HG03342 (cell line): ENCODE data around the gene NFKBIE.
A peak's percentile ranks its signal among the peaks of the same experiment; 100 is the strongest.
"Not testable (repeated sequence)": the region's sequence is repeated elsewhere in the genome, so short reads cannot be mapped to it uniquely, and the experiment has no call there.

Source experiments
- ATAC-seq: cut with Tn5 transposase; IDR thresholded peaks from one replicate; pipeline ENCODE4 v1.9.1; 2021; ENCODE audit warnings: mild to moderate bottlenecking, moderate library complexity; ENCODE audit not compliant: unreplicated experiment

Gene NFKBIE

DNA sequence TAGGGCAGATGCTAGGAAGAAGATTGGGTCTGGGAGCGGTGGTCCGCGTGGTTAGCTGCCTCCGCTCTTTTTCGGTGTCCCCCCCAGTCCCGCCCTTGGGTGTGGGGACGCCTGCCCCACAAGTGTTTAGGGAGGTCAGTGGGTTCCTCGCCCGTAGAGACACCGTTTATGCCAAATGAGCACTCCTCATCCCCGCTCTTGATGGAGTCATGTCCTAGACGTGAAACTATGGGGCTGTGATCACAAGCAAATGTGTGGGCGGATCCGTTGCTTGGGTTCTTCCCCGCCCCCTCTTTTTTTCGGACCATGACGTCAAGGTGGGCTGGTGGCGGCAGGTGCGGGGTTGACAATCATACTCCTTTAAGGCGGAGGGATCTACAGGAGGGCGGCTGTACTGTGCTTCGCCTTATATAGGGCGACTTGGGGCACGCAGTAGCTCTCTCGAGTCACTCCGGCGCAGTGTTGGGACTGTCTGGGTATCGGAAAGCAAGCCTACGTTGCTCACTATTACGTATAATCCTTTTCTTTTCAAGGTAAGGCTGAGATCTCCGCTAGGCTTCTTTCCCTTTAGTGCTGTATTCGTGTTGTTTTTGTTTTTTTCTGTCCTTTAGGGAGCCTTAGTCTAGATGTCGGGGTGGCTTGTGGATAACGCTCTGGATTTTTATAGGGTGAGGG lies 18.6 kb downstream of the NFKBIE start, which contains the start of gene HSP90AB1:
HSP90AB1 (plus strand) TSS at position 439 of the 675 bp plus-strand sequence. CDS start 1,529 bp downstream, outside the sequence.
- ATAC-seq, result peak; percentile 73

DNA sequence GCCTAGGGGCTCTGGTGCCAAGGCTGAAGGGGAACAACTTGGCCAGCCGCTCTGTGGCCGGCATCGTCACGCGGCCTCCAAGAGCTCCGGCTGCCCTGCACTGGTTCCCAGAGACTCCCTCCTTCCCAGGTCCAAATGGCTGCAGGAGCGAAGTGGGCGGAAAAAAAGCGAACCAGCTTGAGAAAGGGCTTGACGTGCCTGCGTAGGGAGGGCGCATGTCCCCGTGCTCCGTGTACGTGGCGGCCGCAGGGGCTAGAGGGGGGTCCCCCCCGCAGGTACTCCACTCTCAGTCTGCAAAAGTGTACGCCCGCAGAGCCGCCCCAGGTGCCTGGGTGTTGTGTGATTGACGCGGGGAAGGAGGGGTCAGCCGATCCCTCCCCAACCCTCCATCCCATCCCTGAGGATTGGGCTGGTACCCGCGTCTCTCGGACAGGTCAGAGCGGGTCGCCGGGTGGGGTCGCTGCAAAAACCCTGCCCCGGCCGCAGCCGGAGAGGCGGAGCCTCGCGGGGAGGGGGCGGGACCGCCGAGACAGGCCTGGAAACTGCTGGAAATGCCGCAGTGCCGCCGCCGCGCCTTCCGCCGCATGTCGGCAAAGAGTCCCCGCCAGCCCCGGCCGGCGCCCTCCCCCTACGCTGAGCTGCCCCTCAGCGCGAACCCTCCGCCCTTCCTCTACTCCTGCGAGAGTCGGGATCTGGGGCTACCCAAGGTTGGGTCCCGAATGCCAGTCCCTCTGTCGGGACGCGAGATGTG lies 19.3 kb downstream of the NFKBIE start:
- peak; percentile 30 for ATAC-seq

DNA sequence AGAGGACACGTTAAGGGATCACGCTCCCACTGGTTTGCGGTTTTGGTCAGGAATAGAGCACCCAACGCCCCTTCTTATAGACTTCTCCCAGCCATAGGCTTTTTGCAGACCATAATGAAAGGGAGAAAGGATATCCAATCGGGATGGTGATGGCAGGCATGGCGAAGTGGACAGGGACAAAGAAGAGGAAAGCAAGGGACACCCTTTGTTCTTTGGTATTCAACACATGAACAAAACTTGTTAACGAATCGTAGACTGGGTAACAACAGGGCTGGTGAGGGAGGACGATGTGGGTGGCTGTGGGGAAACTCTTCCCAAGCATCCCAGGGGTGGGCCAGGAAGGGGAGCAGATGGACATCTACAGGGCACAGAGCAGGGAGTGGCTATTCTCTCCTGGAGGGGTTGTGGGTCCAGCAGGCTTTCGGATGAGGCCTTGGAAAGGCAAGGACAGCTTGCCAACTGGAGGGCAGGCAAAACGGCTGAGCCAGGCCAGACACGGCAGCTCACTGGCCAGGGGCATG lies 19.9 kb downstream of the NFKBIE start:
- ATAC-seq, result no peak

DNA sequence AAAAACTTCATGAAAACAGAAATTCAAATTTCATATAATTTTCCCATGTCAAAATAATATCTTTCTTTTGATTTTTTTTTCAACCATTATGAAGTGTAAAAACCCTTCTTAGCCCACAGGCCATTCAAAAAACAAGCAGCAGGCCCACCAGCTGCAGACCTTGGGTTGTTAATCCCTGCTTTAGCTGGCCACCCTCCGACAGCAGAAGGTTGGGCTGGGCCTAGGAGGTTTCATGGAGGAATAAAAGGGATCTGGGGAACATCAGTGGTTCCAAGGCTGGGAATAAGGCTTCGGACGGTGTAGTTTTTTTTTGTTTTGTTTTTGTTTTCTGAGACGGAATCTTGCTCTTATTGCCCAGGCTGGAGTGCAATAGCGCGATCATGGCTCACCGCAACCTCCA lies 22.0 kb downstream of the NFKBIE start:
- ATAC-seq, result no peak

DNA sequence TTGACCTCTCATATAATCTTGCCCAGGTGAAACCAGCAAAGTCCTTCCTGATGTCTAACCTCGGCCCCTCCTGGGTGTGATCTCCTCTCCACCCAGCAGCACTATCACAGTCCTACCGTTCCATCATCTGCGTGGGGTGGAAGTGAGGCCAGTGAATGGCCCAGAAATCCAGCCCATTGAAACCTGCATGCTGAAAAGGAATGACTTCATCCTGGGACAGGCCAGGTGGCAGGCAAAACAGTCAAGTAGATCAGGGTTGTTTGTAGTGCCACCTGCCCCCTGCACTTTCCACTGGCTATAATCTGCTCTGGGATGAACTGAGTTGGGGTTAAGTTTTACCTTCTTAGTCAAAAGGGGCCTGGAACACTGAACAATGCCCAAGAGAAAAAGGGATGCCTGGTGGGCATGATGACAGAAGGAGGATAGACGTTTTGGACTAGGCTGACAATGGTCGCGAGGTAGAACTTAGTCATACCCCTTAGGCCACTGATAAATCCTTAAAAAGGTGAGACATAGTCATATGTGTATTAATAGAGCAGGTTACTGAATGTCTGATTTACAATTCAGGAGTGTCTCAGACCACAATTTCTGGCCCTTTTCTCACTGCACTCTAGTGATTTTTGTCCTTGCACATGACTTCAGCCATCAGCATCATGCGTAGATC lies 26.5 kb downstream of the NFKBIE start:
- ATAC-seq, result no peak

DNA sequence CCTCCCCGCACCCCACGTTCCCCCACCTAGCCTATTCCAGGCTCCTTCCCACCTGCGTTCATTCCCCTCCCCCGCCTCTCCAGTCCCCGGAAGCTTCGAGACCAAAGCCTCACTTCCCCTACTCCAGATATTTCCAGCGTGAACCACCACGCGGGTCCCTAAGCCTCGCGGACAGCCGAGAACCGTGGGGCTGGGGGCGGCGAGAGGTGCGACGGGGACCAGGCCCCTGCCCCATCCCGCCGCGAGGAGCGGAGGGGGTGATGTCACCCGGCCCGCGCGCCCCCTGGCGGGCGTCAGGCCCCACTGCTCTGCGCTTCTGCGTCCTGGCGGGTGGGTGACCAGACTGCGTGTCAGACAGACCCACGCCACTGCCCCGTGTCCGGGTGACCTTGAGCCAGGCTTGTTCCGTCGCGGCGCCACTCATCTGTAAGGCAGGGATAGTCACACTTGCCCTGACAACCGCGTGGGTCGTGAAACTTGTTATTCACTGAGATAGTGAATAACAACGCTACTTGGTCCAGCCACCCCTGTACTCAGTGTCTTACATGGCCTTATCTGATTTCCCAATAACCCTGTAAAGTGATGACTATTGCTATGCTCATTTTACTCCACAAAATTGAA lies 27.4 kb downstream of the NFKBIE start:
- peak; percentile 86 for ATAC-seq

DNA sequence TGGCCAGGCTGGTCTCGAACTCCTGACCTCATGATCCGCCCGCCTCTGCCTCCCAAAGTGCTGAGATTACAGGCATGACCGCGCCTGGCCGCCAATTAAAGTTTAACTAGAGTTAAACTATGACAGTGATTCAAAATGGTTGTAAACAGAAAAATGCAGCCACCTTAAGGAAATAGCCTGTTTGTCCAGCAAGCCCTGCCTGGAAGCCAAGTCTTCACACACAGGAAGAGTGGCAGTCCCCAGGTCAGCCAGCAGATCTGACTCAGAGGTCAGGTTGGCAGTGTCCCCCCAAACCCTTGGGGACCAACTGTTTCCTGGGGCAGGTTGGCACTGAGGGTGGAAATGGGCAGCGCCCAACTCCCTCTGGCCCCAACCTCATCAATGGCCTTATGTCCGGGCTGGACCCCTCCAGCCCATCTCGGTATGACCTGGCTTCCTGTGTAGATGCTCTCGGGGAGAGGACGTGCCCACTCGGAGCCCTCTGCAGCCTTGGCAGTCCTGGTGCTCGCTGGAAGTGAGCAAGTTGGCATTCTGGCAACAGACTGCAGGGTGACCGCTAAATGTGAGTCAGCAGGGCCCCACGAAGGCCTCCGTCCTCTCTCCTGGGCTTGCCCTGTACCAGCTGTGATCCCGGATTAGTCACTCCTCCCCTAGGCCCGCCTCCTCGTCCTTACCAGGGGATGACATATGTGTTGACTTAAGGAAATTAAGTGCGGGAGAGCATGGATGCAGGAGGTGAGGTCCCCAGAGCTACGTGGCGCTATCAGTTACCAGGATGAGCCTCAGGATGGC lies 28.1 kb downstream of the NFKBIE start:
- peak; percentile 61 for ATAC-seq

DNA sequence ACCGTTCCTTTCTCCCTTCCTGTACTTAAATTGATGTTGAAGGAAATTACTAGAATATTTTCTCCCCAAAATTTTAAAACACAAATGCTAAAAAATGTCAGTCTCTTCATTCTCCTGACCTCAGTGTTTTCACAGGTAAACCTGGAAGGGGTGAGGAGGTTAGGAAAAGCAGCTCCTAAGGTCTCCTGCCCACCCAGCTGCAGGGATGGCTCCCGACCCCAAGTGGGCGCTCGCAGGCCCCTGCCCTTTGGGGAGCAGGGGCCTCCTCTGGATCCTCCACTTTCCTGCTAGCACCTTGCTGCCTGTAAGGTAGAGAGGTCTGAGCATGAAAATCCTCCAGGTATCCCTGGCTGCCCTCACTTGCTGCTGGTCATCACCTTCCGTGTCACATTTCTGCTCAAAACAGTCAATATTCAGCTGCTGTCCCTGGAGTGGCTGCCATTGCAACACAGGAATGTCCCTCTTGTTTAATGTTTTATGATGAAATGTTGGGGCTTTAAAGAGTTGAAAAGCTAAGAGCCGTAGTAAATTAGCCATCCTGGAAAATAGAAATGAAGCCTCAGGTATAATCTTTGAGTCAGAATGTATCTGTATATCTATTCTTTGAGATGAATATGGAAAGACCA lies 29.3 kb downstream of the NFKBIE start:
- ATAC-seq, result no peak

DNA sequence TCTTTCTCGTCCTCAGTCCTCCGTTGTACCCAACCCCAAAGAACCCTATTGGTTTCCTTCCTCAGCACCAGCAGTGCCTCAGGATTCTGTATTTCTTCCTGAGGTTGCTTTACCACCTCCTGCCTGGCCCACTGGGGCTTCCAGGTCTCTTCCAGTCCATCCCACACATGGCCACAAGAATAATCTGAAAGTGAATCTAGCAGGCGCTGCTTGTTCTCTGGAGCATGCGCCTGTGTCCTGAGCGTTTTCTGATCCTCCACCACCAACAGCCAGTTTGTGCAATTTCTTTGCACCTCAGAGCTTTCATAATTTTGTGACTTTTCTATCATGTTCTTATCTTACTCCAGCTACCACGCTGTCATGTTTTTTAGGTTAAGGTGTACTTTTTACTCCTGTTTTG lies 30.1 kb downstream of the NFKBIE start:
- no peak for ATAC-seq

DNA sequence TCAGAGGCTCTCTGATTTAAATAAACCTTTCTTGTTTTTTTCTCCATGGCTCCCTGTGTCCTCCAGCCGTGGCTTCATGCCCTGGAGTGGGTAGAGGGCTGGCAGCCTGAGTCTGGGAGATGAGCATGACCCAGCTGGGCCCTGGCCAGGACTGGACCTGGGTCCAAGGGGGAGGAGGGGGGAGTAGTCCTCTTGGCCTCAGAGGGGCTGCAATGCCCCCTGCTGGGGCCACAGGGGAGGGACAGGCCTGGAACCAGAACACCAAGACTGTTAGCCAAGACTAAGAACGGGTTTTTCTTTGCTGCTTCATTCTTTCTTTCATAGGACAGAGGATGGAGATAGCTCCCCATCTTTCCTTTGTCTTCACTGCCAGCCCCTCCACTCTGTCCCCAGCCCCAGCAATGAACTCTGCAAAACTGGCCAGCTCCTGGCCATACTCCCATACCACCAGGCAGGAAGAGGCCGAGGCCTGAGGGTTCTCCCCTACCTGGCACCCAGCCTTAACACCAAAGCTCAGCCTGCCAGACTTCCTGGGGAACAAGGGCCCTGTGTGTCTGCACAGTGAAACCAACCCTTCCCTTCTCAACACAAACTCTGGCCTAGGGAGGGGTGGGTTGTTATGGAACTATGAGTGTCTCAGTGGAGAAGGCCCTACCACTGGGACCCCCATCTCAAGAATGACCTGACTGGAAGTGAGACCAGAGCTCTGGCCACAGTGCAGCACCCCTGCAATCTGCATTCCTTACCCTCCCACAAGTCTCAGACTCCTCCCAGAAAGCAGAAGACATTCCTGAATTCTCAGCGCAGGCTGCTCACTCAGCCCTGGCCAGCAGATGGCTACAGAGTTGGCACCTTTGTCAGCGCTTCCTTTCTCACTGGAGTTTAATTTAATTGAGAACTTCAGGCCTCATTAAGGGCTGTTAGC lies 31.0 kb downstream of the NFKBIE start:
- ATAC-seq, result no peak

DNA sequence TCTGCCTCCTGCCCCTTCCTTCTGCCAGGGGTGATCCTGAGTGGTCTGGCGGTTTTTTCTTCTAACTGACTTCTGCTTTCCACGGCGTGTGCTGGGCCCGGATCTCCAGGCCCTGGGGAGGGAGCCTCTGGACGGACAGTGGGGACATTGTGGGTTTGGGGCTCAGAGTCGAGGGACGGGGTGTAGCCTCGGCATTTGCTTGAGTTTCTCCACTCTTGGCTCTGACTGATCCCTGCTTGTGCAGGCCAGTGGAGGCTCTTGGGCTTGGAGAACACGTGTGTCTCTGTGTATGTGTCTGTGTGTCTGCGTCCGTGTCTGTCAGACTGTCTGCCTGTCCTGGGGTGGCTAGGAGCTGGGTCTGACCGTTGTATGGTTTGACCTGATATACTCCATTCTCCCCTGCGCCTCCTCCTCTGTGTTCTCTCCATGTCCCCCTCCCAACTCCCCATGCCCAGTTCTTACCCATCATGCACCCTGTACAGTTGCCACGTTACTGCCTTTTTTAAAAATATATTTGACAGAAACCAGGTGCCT lies 31.7 kb downstream of the NFKBIE start:
- ATAC-seq, result no peak

DNA sequence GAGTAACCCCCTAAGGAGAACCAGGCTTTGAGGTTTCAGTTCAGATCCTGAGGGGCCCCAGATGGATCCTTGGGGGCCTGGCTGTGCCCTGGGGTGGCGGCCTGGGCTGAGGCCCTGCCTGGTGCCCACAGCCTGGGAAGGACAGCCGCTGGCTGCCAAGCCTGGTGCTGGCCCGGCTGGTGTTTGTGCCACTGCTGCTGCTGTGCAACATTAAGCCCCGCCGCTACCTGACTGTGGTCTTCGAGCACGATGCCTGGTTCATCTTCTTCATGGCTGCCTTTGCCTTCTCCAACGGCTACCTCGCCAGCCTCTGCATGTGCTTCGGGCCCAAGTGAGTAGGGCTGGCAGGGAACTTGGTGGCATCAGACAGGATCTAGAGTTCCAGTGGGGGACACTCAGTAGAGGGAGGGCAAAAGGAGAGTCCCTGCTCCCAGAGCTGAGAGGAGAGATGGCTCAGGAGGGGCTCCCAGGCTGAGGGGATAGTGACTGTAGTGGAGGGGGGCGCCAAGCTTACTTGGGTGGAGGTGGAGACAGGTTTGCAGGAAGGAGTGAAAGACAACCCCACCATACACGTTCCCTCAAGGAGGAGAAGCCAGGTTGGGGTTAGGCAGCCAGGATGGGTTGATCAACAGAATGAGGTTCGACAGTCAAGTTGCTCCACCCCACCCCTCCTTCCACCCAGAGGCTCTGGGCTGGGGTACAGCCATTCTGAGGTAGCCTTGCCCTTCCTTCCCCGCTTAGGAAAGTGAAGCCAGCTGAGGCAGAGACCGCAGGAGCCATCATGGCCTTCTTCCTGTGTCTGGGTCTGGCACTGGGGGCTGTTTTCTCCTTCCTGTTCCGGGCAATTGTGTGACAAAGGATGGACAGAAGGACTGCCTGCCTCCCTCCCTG lies 32.4 kb downstream of the NFKBIE start:
- ATAC-seq, result no peak

DNA sequence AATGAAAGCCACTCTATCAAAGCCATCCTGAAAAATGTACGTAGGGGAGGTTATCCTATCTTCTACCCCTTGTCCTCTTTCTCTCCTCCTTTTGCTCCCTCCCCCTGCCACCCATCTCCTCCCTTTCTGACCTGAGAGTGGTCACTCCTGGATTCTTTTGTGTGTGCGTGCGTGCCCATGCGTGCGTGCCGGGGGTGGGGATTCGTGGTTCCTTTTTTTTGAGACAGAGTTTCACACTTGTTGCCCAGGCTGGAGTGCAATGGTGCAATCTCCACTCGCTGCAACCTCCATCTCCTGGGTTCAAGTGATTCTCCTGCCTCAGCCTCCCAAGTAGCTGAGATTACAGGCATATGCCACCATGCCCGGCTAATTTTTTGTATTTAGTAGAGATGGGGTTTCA lies 33.9 kb downstream of the NFKBIE start:
- not testable (repeated sequence) for ATAC-seq

DNA sequence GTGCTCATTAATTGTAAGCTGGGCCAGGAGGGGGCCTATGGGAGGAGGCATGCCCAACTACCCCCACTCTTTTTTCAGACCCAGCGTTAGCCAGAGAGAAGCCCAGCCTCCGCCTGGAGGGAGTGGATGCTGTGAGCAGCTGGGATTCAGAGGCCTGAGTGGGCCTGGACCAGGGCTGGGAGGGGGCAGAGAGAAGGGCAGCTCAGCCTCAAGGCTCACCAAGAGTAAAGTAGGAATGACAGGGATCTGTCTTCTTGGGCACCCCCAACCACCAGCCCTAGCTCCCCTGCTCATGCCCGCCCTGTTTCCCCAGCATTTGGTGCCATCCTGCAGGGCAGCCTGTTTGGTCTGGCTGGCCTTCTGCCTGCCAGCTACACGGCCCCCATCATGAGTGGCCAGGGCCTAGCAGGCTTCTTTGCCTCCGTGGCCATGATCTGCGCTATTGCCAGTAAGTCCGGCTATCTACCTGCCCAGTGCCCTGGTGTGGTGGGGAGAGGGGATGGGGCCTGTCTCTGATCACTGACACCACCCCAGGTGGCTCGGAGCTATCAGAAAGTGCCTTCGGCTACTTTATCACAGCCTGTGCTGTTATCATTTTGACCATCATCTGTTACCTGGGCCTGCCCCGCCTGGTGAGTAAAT lies 35.2 kb downstream of the NFKBIE start:
- no peak for ATAC-seq

DNA sequence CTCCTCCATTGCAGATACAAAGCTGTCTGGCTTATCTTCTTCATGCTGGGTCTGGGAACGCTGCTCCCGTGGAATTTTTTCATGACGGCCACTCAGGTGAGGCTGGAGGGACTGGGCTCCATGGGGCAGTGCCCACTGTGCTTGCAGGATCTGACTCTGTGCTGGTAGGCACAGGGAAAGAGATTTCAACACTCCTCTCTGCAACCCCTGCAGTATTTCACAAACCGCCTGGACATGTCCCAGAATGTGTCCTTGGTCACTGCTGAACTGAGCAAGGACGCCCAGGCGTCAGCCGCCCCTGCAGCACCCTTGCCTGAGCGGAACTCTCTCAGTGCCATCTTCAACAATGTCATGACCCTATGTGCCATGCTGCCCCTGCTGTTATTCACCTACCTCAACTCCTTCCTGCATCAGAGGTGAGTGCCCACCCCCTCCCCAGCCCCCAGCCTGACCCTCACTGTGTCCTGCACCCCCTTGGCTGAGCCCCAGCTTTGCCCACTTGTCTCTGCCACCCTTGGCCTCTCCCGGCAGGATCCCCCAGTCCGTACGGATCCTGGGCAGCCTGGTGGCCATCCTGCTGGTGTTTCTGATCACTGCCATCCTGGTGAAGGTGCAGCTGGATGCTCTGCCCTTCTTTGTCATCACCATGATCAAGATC lies 35.8 kb downstream of the NFKBIE start:
- no peak for ATAC-seq

DNA sequence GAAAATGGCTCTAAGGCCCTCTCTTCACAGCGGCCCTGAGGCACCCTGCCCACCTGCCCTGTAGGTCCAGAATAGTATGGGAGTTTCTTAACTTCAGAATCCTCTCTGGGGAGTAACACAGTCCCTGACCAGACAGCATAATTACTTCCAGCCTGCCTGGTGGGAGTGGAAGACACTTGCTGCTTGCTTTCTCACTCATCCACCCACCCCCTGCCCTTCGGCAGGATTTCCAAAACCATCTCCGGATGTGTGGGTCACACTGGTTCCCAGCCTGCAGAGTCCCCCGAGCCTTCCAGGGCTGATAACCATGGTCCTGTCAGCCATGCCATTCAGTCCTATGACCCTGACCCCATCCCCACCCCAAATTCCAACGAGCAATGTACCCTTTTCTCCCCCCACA lies 36.5 kb downstream of the NFKBIE start:
- ATAC-seq, result no peak

DNA sequence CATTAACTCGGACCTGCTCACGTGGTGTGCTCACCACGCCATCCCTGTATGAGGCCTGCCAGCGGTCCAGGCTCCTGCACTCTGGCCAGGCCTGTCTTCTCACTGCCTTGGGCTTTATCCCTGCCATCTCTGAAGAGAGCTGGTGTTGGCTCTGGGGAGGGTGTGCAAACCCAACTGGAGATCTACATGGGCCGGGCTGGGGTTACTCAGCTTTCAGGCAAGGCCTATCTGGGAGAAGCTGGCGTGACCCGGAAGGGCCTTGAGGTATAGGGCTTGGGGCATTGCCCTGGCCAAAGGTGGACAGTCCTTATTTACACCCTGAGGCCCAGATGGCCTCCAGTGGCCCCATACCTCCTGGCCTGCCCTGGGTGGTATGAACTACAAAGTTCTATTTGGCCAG lies 36.9 kb downstream of the NFKBIE start:
- no peak for ATAC-seq
